ENCODE measurements around the gene NLRC3.

GRCh38 chr16:3570420-3571062 lies 6.7 kb downstream of the NLRC3 start:
- TF ChIP-seq, protein P1, sequence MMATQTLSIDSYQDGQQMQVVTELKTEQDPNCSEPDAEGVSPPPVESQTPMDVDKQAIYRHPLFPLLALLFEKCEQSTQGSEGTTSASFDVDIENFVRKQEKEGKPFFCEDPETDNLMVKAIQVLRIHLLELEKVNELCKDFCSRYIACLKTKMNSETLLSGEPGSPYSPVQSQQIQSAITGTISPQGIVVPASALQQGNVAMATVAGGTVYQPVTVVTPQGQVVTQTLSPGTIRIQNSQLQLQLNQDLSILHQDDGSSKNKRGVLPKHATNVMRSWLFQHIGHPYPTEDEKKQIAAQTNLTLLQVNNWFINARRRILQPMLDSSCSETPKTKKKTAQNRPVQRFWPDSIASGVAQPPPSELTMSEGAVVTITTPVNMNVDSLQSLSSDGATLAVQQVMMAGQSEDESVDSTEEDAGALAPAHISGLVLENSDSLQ (IDR thresholded peaks at IDR 0.05) = no peak
- TF ChIP-seq FOXM1 (IDR thresholded peaks at IDR 0.05; ENCODE audit: borderline replicate concordance) (no peak), NFRKB (IDR thresholded peaks at IDR 0.05) (no peak), L3MBTL2 (conservative IDR thresholded peaks at IDR 0.05) (no peak), BHLHE40 (IDR thresholded peaks at IDR 0.05; ENCODE audit: borderline replicate concordance) (no peak), SUZ12 (IDR thresholded peaks at IDR 0.05) (no peak), ARNT (IDR thresholded peaks at IDR 0.05) (no peak)

All from HEK293T (cell line).